Upper lobe of left lung (tissue), 4 donors: ENCODE data around the gene CKAP4.

Experiments used
- CTCF ChIP-seq, 6 experiments: fragments of 450-650 bp in 4 of 6; fragments of 200-600 bp in 2 of 6; sonication (generic) in 2 of 6; IDR thresholded peaks; one replicate each; pipeline ENCODE4 v1.5.1; 2016 to 2019; ENCODE audit warnings: antibody characterized with exemption in 6 of 6
- POLR2A ChIP-seq, 4 donors: fragments of 450-650 bp; IDR thresholded peaks; one replicate each; pipeline ENCODE4 v1.5.1; 2016 to 2017; ENCODE audit warnings: antibody characterized with exemption in 4 of 4, mild to moderate bottlenecking in 2 of 4
- POLR2AphosphoS5 ChIP-seq, 2 donors: sonication (generic); formaldehyde crosslinking; IDR thresholded peaks; one replicate each; pipeline ENCODE4 v1.5.1; 2017; ENCODE audit warnings: antibody characterized with exemption in 2 of 2

GRCh38 chr12:106258226-106258625 is 10.4 kb upstream of the CKAP4 start:
- TF ChIP-seq CTCF (IDR thresholded peaks at IDR 0.05) (no peak), POLR2A (IDR thresholded peaks at IDR 0.05) (no peak), POLR2AphosphoS5 (IDR thresholded peaks at IDR 0.05) (no peak)
